Neural progenitor cell (in vitro differentiated cells): ENCODE results near the gene PRR16. TPM values are rescaled to one million over a fixed set of nuclear protein-coding genes. Genes with fewer than 3 reads are reported as not detected.

Experiments used
- DNase-seq: peaks from one replicate; pipeline ENCODE4 v3.0.0-alpha.2; 2016; ENCODE audit warnings: low spot score
- H2AFZ ChIP-seq: fragments of 200-600 bp; sonication (generic); replicated peaks from 2 replicates; pipeline ENCODE4 v1.6.1; 2016; ENCODE audit warnings: antibody characterized with exemption
- H3F3A ChIP-seq: fragments of 200-600 bp; sonication (generic); 2 replicates; pipeline ENCODE4 v1.6.1; 2016; ENCODE audit warnings: antibody characterized with exemption, low read depth
- H3K27ac ChIP-seq: fragments of 200-600 bp; sonication (generic); 2 replicates; pipeline ENCODE4 v1.5.1; 2016; ENCODE audit warnings: mild to moderate bottlenecking
- H3K27me3 ChIP-seq: fragments of 200-600 bp; sonication (generic); 2 replicates; pipeline ENCODE4 v1.6.1; 2016; ENCODE audit warnings: mild to moderate bottlenecking, moderate library complexity
- H3K36me3 ChIP-seq: fragments of 200-600 bp; sonication (generic); 2 replicates; pipeline ENCODE4 v1.5.1; 2016
- H3K4me1 ChIP-seq: fragments of 200-600 bp; sonication (generic); 2 replicates; pipeline ENCODE4 v1.6.1; 2016; ENCODE audit warnings: mixed run types
- H3K4me2 ChIP-seq: fragments of 200-600 bp; sonication (generic); 2 replicates; pipeline ENCODE4 v1.6.1; 2016
- H3K4me3 ChIP-seq: fragments of 200-600 bp; sonication (generic); 2 replicates; pipeline ENCODE4 v1.5.1; 2016
- H3K79me2 ChIP-seq: fragments of 200-600 bp; sonication (generic); 2 replicates; pipeline ENCODE4 v1.6.1; 2016; ENCODE audit warnings: low read depth
- H3K9ac ChIP-seq: fragments of 200-600 bp; sonication (generic); 2 replicates; pipeline ENCODE4 v1.6.1; 2016
- H3K9me3 ChIP-seq: fragments of 200-600 bp; sonication (generic); 2 replicates; pipeline ENCODE4 v1.5.1; 2016; ENCODE audit warnings: low read depth
- H4K20me1 ChIP-seq: fragments of 200-600 bp; sonication (generic); 2 replicates; pipeline ENCODE4 v1.6.1; 2016; ENCODE audit warnings: low read depth
- H3K27ac Mint-ChIP-seq: 3 replicates; pipeline ENCODE4 v1.8.0; 2021; ENCODE audit warnings: mixed read lengths
- H3K27me3 Mint-ChIP-seq: 2 replicates; pipeline ENCODE4 v1.8.0; 2022; ENCODE audit warnings: low read depth, mild to moderate bottlenecking, inconsistent platforms, moderate library complexity, mixed read lengths; ENCODE audit not compliant: insufficient read depth
- H3K36me3 Mint-ChIP-seq: 3 replicates; pipeline ENCODE4 v1.8.0; 2021; ENCODE audit warnings: mixed read lengths
- H3K4me1 Mint-ChIP-seq: 3 replicates; pipeline ENCODE4 v1.8.0; 2021; ENCODE audit warnings: mixed read lengths
- H3K4me3 Mint-ChIP-seq: 3 replicates; pipeline ENCODE4 v1.8.0; 2021; ENCODE audit warnings: mild to moderate bottlenecking, moderate library complexity, mixed read lengths
- H3K9me3 Mint-ChIP-seq: 3 replicates; pipeline ENCODE4 v1.8.0; 2020; ENCODE audit warnings: mixed read lengths
- CTCF ChIP-seq: fragments of 200-600 bp; sonication (generic); IDR thresholded peaks from 2 replicates; pipeline ENCODE4 v1.5.1; 2017; ENCODE audit warnings: antibody characterized with exemption, mild to moderate bottlenecking
- EZH2 ChIP-seq: fragments of 200-600 bp; sonication (generic); IDR thresholded peaks from 2 replicates; pipeline ENCODE4 v1.6.1; 2017; ENCODE audit warnings: antibody characterized with exemption, mild to moderate bottlenecking, moderate library complexity
- EZH2phosphoT487 ChIP-seq: fragments of 200-600 bp; sonication (generic); IDR thresholded peaks from 2 replicates; pipeline ENCODE4 v1.6.1; 2017; ENCODE audit warnings: antibody characterized with exemption
- total RNA-seq: library from RNA; depleted of rRNA; stranded (reverse); fragments of >200 nt; gene quantifications from 2 replicates; pipeline ENCODE4 v1.2.3, GENCODE V29; 2015; ENCODE audit warnings: low replicate concordance

Gene PRR16
- total RNA-seq, 1 donor from 2014 or later = not detected

- Histone ChIP-seq H3K9ac (no peak overlapping the region), H3K4me2 (no peak overlapping the region), H3F3A (no peaks in the 10 kb centered on the region), H3K27me3 (no peaks in the 10 kb centered on the region), H3K9me3 (no peaks in the 10 kb centered on the region), H3K36me3 (no peaks in the 10 kb centered on the region), H3K27ac (no peak overlapping the region), H3K4me3 (no peak overlapping the region), H2AFZ (no peak overlapping the region), H4K20me1 (no peaks in the 10 kb centered on the region), H3K4me1 (no peaks in the 10 kb centered on the region), H3K79me2 (no peaks in the 10 kb centered on the region)
- no peak for DNase-seq
- Mint-ChIP-seq H3K27ac (no peak overlapping the region), H3K4me1 (no peaks in the 10 kb centered on the region), H3K27me3 (no peaks in the 10 kb centered on the region), H3K4me3 (no peak overlapping the region), H3K9me3 (peaks cover 4% of the 10 kb centered on the region), H3K36me3 (no peaks in the 10 kb centered on the region)
- TF ChIP-seq EZH2phosphoT487 (no peak), EZH2 (no peak), CTCF (no peak)
Measured at GRCh38 chr5:120604884-120605283, 140.8 kb downstream of the PRR16 start.

GRCh38 chr5:120605325-120606079 is 141.4 kb downstream of the PRR16 start:
- no peak overlapping the region for H3K27ac Mint-ChIP-seq
- Histone ChIP-seq H3K4me2 (no peak overlapping the region), H3K27ac (no peak overlapping the region)

GRCh38 chr5:120609570-120609969 is 145.5 kb downstream of the PRR16 start:
- H3K4me2 ChIP-seq = no peak overlapping the region

More at GRCh38 chr5:120605325-120606079, 141.4 kb downstream of the PRR16 start:
- no peak overlapping the region for H3K4me3 Mint-ChIP-seq
- Histone ChIP-seq H3K36me3 (no peaks in the 10 kb centered on the region), H3F3A (no peaks in the 10 kb centered on the region), H3K27me3 (no peaks in the 10 kb centered on the region), H3K79me2 (no peaks in the 10 kb centered on the region), H3K9ac (no peak overlapping the region), H3K4me1 (no peaks in the 10 kb centered on the region), H2AFZ (no peak overlapping the region), H4K20me1 (no peaks in the 10 kb centered on the region), H3K9me3 (no peaks in the 10 kb centered on the region), H3K4me3 (no peak overlapping the region)
- no peaks in the 10 kb centered on the region for H3K36me3 Mint-ChIP-seq
- no peak for TF ChIP-seq CTCF
- TF ChIP-seq EZH2phosphoT487 = no peak
- no peak for TF ChIP-seq EZH2
- DNase-seq = no peak
- no peaks in the 10 kb centered on the region for H3K4me1 Mint-ChIP-seq
- no peaks in the 10 kb centered on the region for H3K27me3 Mint-ChIP-seq
- peaks cover 4% of the 10 kb centered on the region for H3K9me3 Mint-ChIP-seq

More at GRCh38 chr5:120609570-120609969, 145.5 kb downstream of the PRR16 start:
- Mint-ChIP-seq H3K36me3 (no peaks in the 10 kb centered on the region), H3K27ac (no peak overlapping the region), H3K4me3 (no peak overlapping the region), H3K9me3 (peaks cover 5% of the 10 kb centered on the region), H3K4me1 (peaks cover 9% of the 10 kb centered on the region), H3K27me3 (no peaks in the 10 kb centered on the region)
- Histone ChIP-seq H3F3A (no peaks in the 10 kb centered on the region), H3K79me2 (no peaks in the 10 kb centered on the region), H3K36me3 (no peaks in the 10 kb centered on the region), H3K4me3 (no peak overlapping the region), H3K9ac (no peak overlapping the region), H3K9me3 (no peaks in the 10 kb centered on the region), H3K27me3 (no peaks in the 10 kb centered on the region), H3K27ac (no peak overlapping the region), H2AFZ (no peak overlapping the region), H4K20me1 (no peaks in the 10 kb centered on the region), H3K4me1 (no peaks in the 10 kb centered on the region)
- TF ChIP-seq CTCF (no peak), EZH2phosphoT487 (no peak), EZH2 (no peak)
- DNase-seq = no peak
